GM12878 (cell line): ENCODE results near the gene TBCK. TPM values are rescaled to one million over a fixed set of nuclear protein-coding genes. Genes with fewer than 3 reads are reported as not detected.

ENCODE experiments used
- ATAC-seq: fragments of 200-7000 bp; cut with Tn5 transposase; 3 replicates; pipeline ENCODE4 v1.9.1; 2020; ENCODE audit warnings: mild to moderate bottlenecking, moderate library complexity
- BruUV-seq: library from RNA; stranded (reverse); fragments of 400-500 nt; replicated peaks from 2 replicates; lab custom pipeline; 2021; lab: Mats Ljungman, UMichigan
- CTCF ChIA-PET: fragments of 300-600 bp; sonication (Branson Sonifier 250); formaldehyde crosslinking; extraction: SDS; loops from one replicate; lab custom pipeline; 2021; ENCODE audit warnings: inconsistent platforms; lab: Yijun Ruan, JAX
- POLR2A ChIA-PET: fragments of 350-600 bp; formaldehyde crosslinking; extraction: SDS; loops from one replicate; lab custom pipeline; 2021; ENCODE audit warnings: inconsistent platforms; lab: Charles Lee
- RAD21 ChIA-PET: fragments of 300-600 bp; sonication (Branson Sonifier 250); formaldehyde crosslinking; loops from one replicate; lab custom pipeline; 2023; ENCODE audit warnings: antibody characterized with exemption; ENCODE audit not compliant: unreplicated experiment; lab: Charles Lee
- SMC1A ChIA-PET: fragments of 300-600 bp; sonication (Branson Sonifier 250); formaldehyde crosslinking; loops from one replicate; lab custom pipeline; 2023; ENCODE audit not compliant: unreplicated experiment, uncharacterized antibody; lab: Charles Lee
- DNase-seq: peaks from one replicate; pipeline ENCODE4 v3.0.0-alpha.2; 2011; ENCODE audit warnings: low read depth, low spot score
- FAIRE-seq: peaks from 3 replicates; lab custom pipeline; 2011; peaks lifted over from hg19 to GRCh38; lab: Jason Lieb, UNC
- H2AFZ ChIP-seq: 2 replicates; pipeline ENCODE4 v1.6.0; 2011; ENCODE audit warnings: low read depth, low read length, control low read depth; ENCODE audit not compliant: control insufficient read depth
- H3K27ac ChIP-seq: 2 replicates; pipeline ENCODE4 v1.5.1; 2011; ENCODE audit warnings: control low read depth; ENCODE audit not compliant: control insufficient read depth, insufficient read depth
- H3K27me3 ChIP-seq, 2 experiments: replicated peaks in 1 of 2; 2 replicates each; pipeline versions ENCODE4 v1.6.0 to v1.6.1; 2011; ENCODE audit warnings: low read length in 1 of 2; ENCODE audit not compliant: control insufficient read depth in 2 of 2, insufficient read depth in 2 of 2
- H3K36me3 ChIP-seq, 2 experiments: 2 replicates each; pipeline ENCODE4 v1.5.1; 2011; ENCODE audit warnings: low read length in 1 of 2; ENCODE audit not compliant: control insufficient read depth in 2 of 2, insufficient read depth in 2 of 2
- H3K4me1 ChIP-seq: 2 replicates; pipeline ENCODE4 v1.6.1; 2011; ENCODE audit warnings: mild to moderate bottlenecking, low read length, moderate library complexity, mixed read lengths; ENCODE audit not compliant: control insufficient read depth, insufficient read depth
- H3K4me2 ChIP-seq: 2 replicates; pipeline ENCODE4 v1.6.0; 2011; ENCODE audit warnings: control low read depth; ENCODE audit not compliant: control insufficient read depth, insufficient read depth
- H3K4me3 ChIP-seq: fragments of 200-600 bp; sonication (generic); 2 replicates; pipeline ENCODE4 v1.5.1; 2016
- H3K79me2 ChIP-seq: 2 replicates; pipeline ENCODE4 v1.6.0; 2011; ENCODE audit warnings: low read length; ENCODE audit not compliant: control insufficient read depth, insufficient read depth
- H3K9ac ChIP-seq: 2 replicates; pipeline ENCODE4 v1.8.0; 2011; ENCODE audit warnings: low read length, control low read depth, mixed read lengths; ENCODE audit not compliant: control insufficient read depth, insufficient read depth
- H3K9me3 ChIP-seq: replicated peaks from 3 replicates; pipeline ENCODE4 v1.5.1; 2011; ENCODE audit warnings: mild to moderate bottlenecking, low read length; ENCODE audit not compliant: control insufficient read depth, insufficient read depth
- H4K20me1 ChIP-seq: 2 replicates; pipeline ENCODE4 v1.6.0; 2011; ENCODE audit not compliant: control insufficient read depth, insufficient read depth
- ASH2L ChIP-seq: fragments of 300-600, 200-600 bp; sonication (generic); IDR thresholded peaks from 2 replicates; pipeline ENCODE4 v1.6.1; 2017; ENCODE audit warnings: low read depth, mild to moderate bottlenecking, borderline replicate concordance
- CBX3 ChIP-seq: fragments of 200-600 bp; sonication (generic); IDR thresholded peaks from 2 replicates; pipeline ENCODE4 v1.6.1; 2016; ENCODE audit warnings: low read depth, borderline replicate concordance
- EGR1 ChIP-seq, 2 experiments: IDR thresholded peaks; 1 replicate in 1 of 2; 2 replicates in 1 of 2; pipeline ENCODE4 v1.6.1; 2011 to 2012; ENCODE audit warnings: low read depth in 2 of 2, low read length in 2 of 2, borderline replicate concordance in 1 of 2, mild to moderate bottlenecking in 1 of 2, moderate library complexity in 1 of 2
- MEF2A ChIP-seq: IDR thresholded peaks from 2 replicates; pipeline ENCODE4 v1.6.1; 2011; ENCODE audit warnings: low read depth, mild to moderate bottlenecking, low read length, moderate library complexity; ENCODE audit not compliant: insufficient read depth
- MEF2B ChIP-seq: fragments of 450-650 bp; IDR thresholded peaks from 2 replicates; pipeline ENCODE4 v1.6.1; 2018; ENCODE audit warnings: mild to moderate bottlenecking, moderate library complexity; ENCODE audit not compliant: partially characterized antibody, poor library complexity, severe bottlenecking
- NBN ChIP-seq: fragments of 450-650 bp; IDR thresholded peaks from 2 replicates; pipeline ENCODE4 v1.6.1; 2016
- NFIC ChIP-seq: IDR thresholded peaks from 2 replicates; pipeline ENCODE4 v1.6.1; 2012; ENCODE audit warnings: low read depth, mild to moderate bottlenecking, inconsistent platforms, low read length, moderate library complexity
- NFYB ChIP-seq: IDR thresholded peaks from 2 replicates; pipeline ENCODE4 v1.6.1; 2011; ENCODE audit warnings: low read depth, mild to moderate bottlenecking, low read length, improper control_type of control experiment, moderate library complexity; ENCODE audit not compliant: insufficient read depth
- SIX5 ChIP-seq: IDR thresholded peaks from 2 replicates; pipeline ENCODE4 v1.6.1; 2011; ENCODE audit warnings: mild to moderate bottlenecking, low read depth, low read length, moderate library complexity; ENCODE audit not compliant: severe bottlenecking
- SRF ChIP-seq, 2 experiments: IDR thresholded peaks; 2 replicates each; pipeline ENCODE4 v1.6.1; 2011; ENCODE audit warnings: low read depth in 2 of 2, low read length in 2 of 2, mild to moderate bottlenecking in 1 of 2, moderate library complexity in 1 of 2
- WGBS: methylation state at CpG from one replicate; pipeline ENCODE4 v1.1.6; 2016; ENCODE audit warnings: low lambda C conversion rate; ENCODE audit not compliant: insufficient replicate concordance, insufficient coverage; ENCODE audit errors: missing lambda C conversion rate; 5-methylcytosine and 5-hydroxymethylcytosine counted together
- in situ Hi-C: fragments of 300-500 bp; cut with MboI; formaldehyde crosslinking; loops from 9 replicates; pipeline ENCODE4 v1.14.3; 2018; ENCODE audit warnings: mixed read lengths
- intact Hi-C: fragments of 100-400 bp; cut with micrococcal nuclease; formaldehyde crosslinking; loops from one replicate; pipeline ENCODE4 v1.14.2; 2022; ENCODE audit not compliant: unreplicated experiment
- polyA plus RNA-seq, 11 experiments: library from polyadenylated mRNA; depleted of rRNA in 4 of 11; unstranded in 6 of 11; stranded (reverse) in 5 of 11; fragments of >200 nt; fragmentation: Nextera tagmentation in 4 of 11; fragmentation: Illumina TruSeq in 1 of 11; extraction: Ambion mirVana in 4 of 11; extraction: Trizol in 1 of 11; gene quantifications; 1 replicate in 1 of 11; 2 replicates in 10 of 11; pipeline versions ENCODE4 v1.2.1 to v1.2.3, GENCODE V29; 2011 to 2016; ENCODE audit warnings: inconsistent platforms in 2 of 11, missing spikeins in 2 of 11, low read depth in 1 of 11
- total RNA-seq, 4 experiments: library from RNA; depleted of rRNA in 3 of 4; stranded (reverse); fragments of >200 nt in 3 of 4; fragmentation: Illumina TruSeq in 1 of 4; extraction: Trizol in 1 of 4; gene quantifications; 2 replicates each; pipeline versions ENCODE4 v1.2.1 to v1.2.3, GENCODE V29; 2013 to 2021
- TF ChIP-seq, protein P1 (sequence below): fragments of 450-650 bp; IDR thresholded peaks from 2 replicates; pipeline ENCODE4 v1.6.1; 2017; ENCODE audit warnings: mild to moderate bottlenecking, moderate library complexity
- TF ChIP-seq, protein P2 (sequence below): IDR thresholded peaks from 2 replicates; pipeline ENCODE4 v1.6.1; 2012; ENCODE audit warnings: low read depth, low read length, improper control_type of control experiment
- TF ChIP-seq, protein P3 (sequence below): IDR thresholded peaks from 2 replicates; pipeline ENCODE4 v1.6.1; 2012; ENCODE audit warnings: low read depth, low read length, improper control_type of control experiment

Gene TBCK
- total and polyA plus RNA-seq, 10 of the 15 experiments (the other 5 are each of a cell fraction or from before 2014, with no cell fraction given) = 4.1 to 30.3 (median 20.2) TPM

DNA sequence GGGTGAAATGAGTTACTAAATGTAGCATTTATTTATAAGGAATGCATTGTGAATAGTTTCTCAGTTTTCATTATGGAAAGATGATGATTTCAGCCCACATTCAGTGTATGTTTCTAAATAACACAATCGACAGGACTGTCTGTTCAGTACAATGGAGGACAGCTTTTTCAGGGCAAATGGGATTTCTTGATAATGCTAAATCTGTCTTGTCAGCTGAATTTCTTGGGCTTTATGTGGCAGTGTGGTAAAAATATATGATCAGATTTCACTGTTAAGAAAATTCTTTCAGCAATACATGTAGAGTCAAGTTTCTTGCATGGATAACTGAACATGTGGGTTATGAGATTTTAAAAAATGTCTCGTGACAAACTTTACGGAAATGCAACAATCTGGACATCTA lies 269.9 kb downstream of the TBCK start:
- Histone ChIP-seq H3K9me3 (no peaks in the 10 kb centered on the region), H4K20me1 (no peaks in the 10 kb centered on the region), H3K4me1 (no peaks in the 10 kb centered on the region), H3K4me2 (no peak overlapping the region)
- 95% methylated on average over 3 of the region's 3 CpGs for WGBS
- no peak for ATAC-seq
- no TSS peak for BruUV-seq
- POLR2A ChIA-PET = no interaction called here
- CTCF ChIA-PET = no interaction called here
- TF ChIP-seq EGR1 (IDR thresholded peaks at IDR 0.05; ENCODE audit: borderline replicate concordance in 1 of 2, low read depth in 2 of 2, low read length in 2 of 2) (no peak), NBN (no peak), MEF2A (no peak), SIX5 (no peak), CBX3 (no peak), NFYB (no peak), SRF (IDR thresholded peaks at IDR 0.05; ENCODE audit: low read depth in 2 of 2, low read length in 2 of 2) (no peak), ASH2L (no peak), MEF2B (no peak), NFIC (no peak)
- TF ChIP-seq, protein P1, sequence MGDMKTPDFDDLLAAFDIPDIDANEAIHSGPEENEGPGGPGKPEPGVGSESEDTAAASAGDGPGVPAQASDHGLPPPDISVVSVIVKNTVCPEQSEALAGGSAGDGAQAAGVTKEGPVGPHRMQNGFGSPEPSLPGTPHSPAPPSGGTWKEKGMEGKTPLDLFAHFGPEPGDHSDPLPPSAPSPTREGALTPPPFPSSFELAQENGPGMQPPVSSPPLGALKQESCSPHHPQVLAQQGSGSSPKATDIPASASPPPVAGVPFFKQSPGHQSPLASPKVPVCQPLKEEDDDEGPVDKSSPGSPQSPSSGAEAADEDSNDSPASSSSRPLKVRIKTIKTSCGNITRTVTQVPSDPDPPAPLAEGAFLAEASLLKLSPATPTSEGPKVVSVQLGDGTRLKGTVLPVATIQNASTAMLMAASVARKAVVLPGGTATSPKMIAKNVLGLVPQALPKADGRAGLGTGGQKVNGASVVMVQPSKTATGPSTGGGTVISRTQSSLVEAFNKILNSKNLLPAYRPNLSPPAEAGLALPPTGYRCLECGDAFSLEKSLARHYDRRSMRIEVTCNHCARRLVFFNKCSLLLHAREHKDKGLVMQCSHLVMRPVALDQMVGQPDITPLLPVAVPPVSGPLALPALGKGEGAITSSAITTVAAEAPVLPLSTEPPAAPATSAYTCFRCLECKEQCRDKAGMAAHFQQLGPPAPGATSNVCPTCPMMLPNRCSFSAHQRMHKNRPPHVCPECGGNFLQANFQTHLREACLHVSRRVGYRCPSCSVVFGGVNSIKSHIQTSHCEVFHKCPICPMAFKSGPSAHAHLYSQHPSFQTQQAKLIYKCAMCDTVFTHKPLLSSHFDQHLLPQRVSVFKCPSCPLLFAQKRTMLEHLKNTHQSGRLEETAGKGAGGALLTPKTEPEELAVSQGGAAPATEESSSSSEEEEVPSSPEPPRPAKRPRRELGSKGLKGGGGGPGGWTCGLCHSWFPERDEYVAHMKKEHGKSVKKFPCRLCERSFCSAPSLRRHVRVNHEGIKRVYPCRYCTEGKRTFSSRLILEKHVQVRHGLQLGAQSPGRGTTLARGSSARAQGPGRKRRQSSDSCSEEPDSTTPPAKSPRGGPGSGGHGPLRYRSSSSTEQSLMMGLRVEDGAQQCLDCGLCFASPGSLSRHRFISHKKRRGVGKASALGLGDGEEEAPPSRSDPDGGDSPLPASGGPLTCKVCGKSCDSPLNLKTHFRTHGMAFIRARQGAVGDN = no peak
- TF ChIP-seq, protein P2, sequence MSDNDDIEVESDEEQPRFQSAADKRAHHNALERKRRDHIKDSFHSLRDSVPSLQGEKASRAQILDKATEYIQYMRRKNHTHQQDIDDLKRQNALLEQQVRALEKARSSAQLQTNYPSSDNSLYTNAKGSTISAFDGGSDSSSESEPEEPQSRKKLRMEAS = no peak
- TF ChIP-seq, protein P3, sequence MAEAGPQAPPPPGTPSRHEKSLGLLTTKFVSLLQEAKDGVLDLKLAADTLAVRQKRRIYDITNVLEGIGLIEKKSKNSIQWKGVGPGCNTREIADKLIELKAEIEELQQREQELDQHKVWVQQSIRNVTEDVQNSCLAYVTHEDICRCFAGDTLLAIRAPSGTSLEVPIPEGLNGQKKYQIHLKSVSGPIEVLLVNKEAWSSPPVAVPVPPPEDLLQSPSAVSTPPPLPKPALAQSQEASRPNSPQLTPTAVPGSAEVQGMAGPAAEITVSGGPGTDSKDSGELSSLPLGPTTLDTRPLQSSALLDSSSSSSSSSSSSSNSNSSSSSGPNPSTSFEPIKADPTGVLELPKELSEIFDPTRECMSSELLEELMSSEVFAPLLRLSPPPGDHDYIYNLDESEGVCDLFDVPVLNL = no peak
- TF ChIP-seq, all 136 proteins: peak for 0
- intact Hi-C loops = no loop called here
- H3K79me2 ChIP-seq = no peaks in the 10 kb centered on the region
- no peak for FAIRE-seq
- no peak overlapping the region for H3K27ac ChIP-seq
- H3K9ac ChIP-seq = no peak overlapping the region
- RAD21 ChIA-PET = no interaction called here
- no peak overlapping the region for H3K4me3 ChIP-seq
- in situ Hi-C loops = no loop called here
- no peak overlapping the region for H2AFZ ChIP-seq
- no peak for DNase-seq
- H3K27me3 ChIP-seq = no peaks in the 10 kb centered on the region
- SMC1A ChIA-PET = no interaction called here
- H3K36me3 ChIP-seq = no peaks in the 10 kb centered on the region
